GM12878 (cell line): ENCODE measurements around the gene TRAF3. TPM values are rescaled to one million over a fixed set of nuclear protein-coding genes. Genes with fewer than 3 reads are reported as not detected.

Experiments used
- ATF2 ChIP-seq: IDR thresholded peaks from 2 replicates; pipeline ENCODE4 v1.6.1; 2012; ENCODE audit warnings: low read length, inconsistent platforms
- E4F1 ChIP-seq: fragments of 450-650 bp; IDR thresholded peaks from 2 replicates; pipeline ENCODE4 v1.6.1; 2018; ENCODE audit warnings: borderline replicate concordance, mild to moderate bottlenecking; ENCODE audit not compliant: partially characterized antibody
- GATAD2B ChIP-seq: fragments of 450-650 bp; conservative IDR thresholded peaks from 2 replicates; pipeline ENCODE4 v1.6.1; 2017; ENCODE audit warnings: low read depth, mild to moderate bottlenecking, moderate library complexity
- IKZF2 ChIP-seq, 2 experiments: fragments of 450-650 bp; IDR thresholded peaks; 2 replicates each; pipeline ENCODE4 v1.6.1; 2017; ENCODE audit warnings: mild to moderate bottlenecking in 2 of 2, moderate library complexity in 2 of 2
- IRF3 ChIP-seq: fragments of 450-650 bp; IDR thresholded peaks from 2 replicates; pipeline ENCODE4 v1.6.1; 2014; ENCODE audit warnings: mild to moderate bottlenecking
- MYB ChIP-seq: fragments of 150-350 bp; IDR thresholded peaks from 2 replicates; pipeline ENCODE4 v1.6.1; 2014; ENCODE audit warnings: mild to moderate bottlenecking, low read depth, low read length, borderline replicate concordance
- NR2C2 ChIP-seq: IDR thresholded peaks from 2 replicates; pipeline ENCODE4 v1.6.1; 2011; ENCODE audit warnings: borderline replicate concordance, low read depth; ENCODE audit not compliant: control insufficient read depth, insufficient read length
- PKNOX1 ChIP-seq: fragments of 450-650 bp; IDR thresholded peaks from 2 replicates; pipeline ENCODE4 v1.6.1; 2016; ENCODE audit warnings: mild to moderate bottlenecking
- WRNIP1 ChIP-seq: IDR thresholded peaks from 2 replicates; pipeline ENCODE4 v1.6.1; 2011; ENCODE audit warnings: low read depth, low read length, improper control_type of control experiment, borderline replicate concordance
- polyA plus RNA-seq, 11 experiments: library from polyadenylated mRNA; depleted of rRNA in 4 of 11; unstranded in 6 of 11; stranded (reverse) in 5 of 11; fragments of >200 nt; fragmentation: Nextera tagmentation in 4 of 11; fragmentation: Illumina TruSeq in 1 of 11; extraction: Ambion mirVana in 4 of 11; extraction: Trizol in 1 of 11; gene quantifications; 1 replicate in 1 of 11; 2 replicates in 10 of 11; pipeline versions ENCODE4 v1.2.1 to v1.2.3, GENCODE V29; 2011 to 2016; ENCODE audit warnings: inconsistent platforms in 2 of 11, missing spikeins in 2 of 11, low read depth in 1 of 11
- total RNA-seq, 4 experiments: library from RNA; depleted of rRNA in 3 of 4; stranded (reverse); fragments of >200 nt in 3 of 4; fragmentation: Illumina TruSeq in 1 of 4; extraction: Trizol in 1 of 4; gene quantifications; 2 replicates each; pipeline versions ENCODE4 v1.2.1 to v1.2.3, GENCODE V29; 2013 to 2021

TRAF3 gene
- total and polyA plus RNA-seq, 10 of the 15 experiments (the other 5 are each of a cell fraction or from before 2014, with no cell fraction given) = 3.0 to 70.1 (median 36.5) TPM

GRCh38 chr14:102922490-102923200, 145.4 kb downstream of the TRAF3 start, which contains the start of gene AMN (continued):
- no peak for TF ChIP-seq IRF3
- TF ChIP-seq MYB = no peak
- TF ChIP-seq PKNOX1 = no peak
- TF ChIP-seq IKZF2 (IDR thresholded peaks at IDR 0.05) = 0 out of 4 replicates have a peak, but pooled peaks of 1 of the 2 experiments have one; percentile 8
- no peak for TF ChIP-seq E4F1
- no peak for TF ChIP-seq ATF2
- no peak for TF ChIP-seq WRNIP1
- 0 out of 2 replicates have a peak, but pooled peaks have one; percentile 25 for TF ChIP-seq GATAD2B
- TF ChIP-seq NR2C2 = no peak
